Spinal cord (tissue), 10 donors: Measurements from ENCODE around the gene ALOX15. TPM values are rescaled to one million over a fixed set of nuclear protein-coding genes. Genes with fewer than 3 reads are reported as not detected.
"Not testable (repeated sequence)": the region's sequence is repeated elsewhere in the genome, so short reads cannot be mapped to it uniquely, and the experiment has no call there.

Source experiments
- DNase-seq, 6 donors: peaks; one replicate each; pipeline versions ENCODE4 v3.0.0 to v3.0.0-alpha.2; 2013 to 2015; ENCODE audit warnings: low spot score in 6 of 6, low read depth in 4 of 6
- H3K27ac ChIP-seq: one replicate; pipeline ENCODE4 v1.5.1; 2013; ENCODE audit warnings: low read depth, low read length, control low read depth
- H3K27me3 ChIP-seq: one replicate; pipeline ENCODE4 v1.6.1; 2013; ENCODE audit warnings: low read length; ENCODE audit not compliant: control insufficient read depth, insufficient read depth
- H3K36me3 ChIP-seq: one replicate; pipeline ENCODE4 v1.6.1; 2013; ENCODE audit warnings: low read length; ENCODE audit not compliant: control insufficient read depth, insufficient read depth
- H3K4me1 ChIP-seq: one replicate; pipeline ENCODE4 v1.6.1; 2013; ENCODE audit warnings: low read length; ENCODE audit not compliant: control insufficient read depth, insufficient read depth
- H3K4me3 ChIP-seq: one replicate; pipeline ENCODE4 v1.5.1; 2013; ENCODE audit warnings: low read depth, low read length, control low read depth
- H3K9me3 ChIP-seq: one replicate; pipeline ENCODE4 v1.6.1; 2013; ENCODE audit warnings: low read length; ENCODE audit not compliant: control insufficient read depth, insufficient read depth
- WGBS: methylation state at CpG from one replicate; pipeline ENCODE4 v1.1.5; 2013; ENCODE audit warnings: missing lambda C conversion rate; ENCODE audit not compliant: insufficient coverage; 5-methylcytosine and 5-hydroxymethylcytosine counted together
- polyA plus RNA-seq, 2 donors: library from polyadenylated mRNA; unstranded; fragments of 120-200 nt; gene quantifications; one replicate each; pipeline ENCODE4 v1.2.1, GENCODE V29; 2013; ENCODE audit not compliant: insufficient read length in 2 of 2
- total RNA-seq, 2 donors: library from RNA; depleted of rRNA in 1 of 2; stranded (reverse); fragments of 120-200 nt in 1 of 2; fragments of >200 nt in 1 of 2; gene quantifications; one replicate each; pipeline versions ENCODE4 v1.2.3 to v1.2.4, GENCODE V29; 2013 to 2014
- donor health status: healthy.

ALOX15 gene
- total and polyA plus RNA-seq, 4 donors: 3.0 to 16.3 (median 8.7) TPM

DNA sequence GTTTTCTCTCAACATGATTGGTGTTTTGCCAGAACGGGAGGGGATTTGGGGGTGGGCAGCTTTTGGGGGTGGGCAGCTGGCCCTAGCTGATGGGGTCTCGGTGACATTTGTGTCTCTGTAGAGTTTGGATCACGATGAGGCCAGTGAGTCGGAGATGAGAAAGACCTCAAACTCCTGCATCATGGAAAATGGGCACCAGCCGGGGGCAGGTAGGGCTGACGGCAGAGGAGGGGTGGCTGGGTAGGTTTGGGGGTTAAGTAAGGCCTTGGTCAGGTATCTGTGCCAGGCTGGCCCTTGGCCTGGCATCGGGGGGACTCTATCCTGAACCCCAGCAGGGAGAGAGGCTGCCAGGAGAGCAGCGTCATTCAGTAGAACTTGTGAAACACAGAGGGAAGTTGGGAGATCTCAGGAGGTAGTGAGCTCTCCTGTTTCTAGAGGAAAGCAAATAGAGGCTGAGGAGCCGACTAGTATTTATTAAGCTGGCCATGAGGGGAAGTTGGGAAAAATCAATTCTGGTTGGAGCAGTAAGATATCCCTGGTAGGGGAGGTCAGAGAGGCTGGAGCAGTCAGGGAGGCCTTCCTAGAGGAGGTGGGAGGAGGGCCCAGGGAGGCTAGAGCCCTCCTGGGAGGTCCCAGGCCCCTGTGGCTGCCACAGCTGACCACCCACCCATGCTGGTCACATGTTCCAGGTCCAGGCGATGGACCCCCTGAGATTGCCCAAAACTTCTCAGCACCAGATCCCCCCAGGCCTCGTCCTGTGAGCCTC is 49.1 kb downstream of the ALOX15 start:
- Histone ChIP-seq H3K27ac (no peak overlapping the region), H3K4me1 (peaks cover 28% of the 10 kb centered on the region), H3K4me3 (no peak overlapping the region), H3K9me3 (no peaks in the 10 kb centered on the region), H3K27me3 (no peaks in the 10 kb centered on the region), H3K36me3 (peaks cover 26% of the 10 kb centered on the region)
- DNase-seq: no peak
- 87% methylated on average over 11 of the region's 11 CpGs for WGBS

DNA sequence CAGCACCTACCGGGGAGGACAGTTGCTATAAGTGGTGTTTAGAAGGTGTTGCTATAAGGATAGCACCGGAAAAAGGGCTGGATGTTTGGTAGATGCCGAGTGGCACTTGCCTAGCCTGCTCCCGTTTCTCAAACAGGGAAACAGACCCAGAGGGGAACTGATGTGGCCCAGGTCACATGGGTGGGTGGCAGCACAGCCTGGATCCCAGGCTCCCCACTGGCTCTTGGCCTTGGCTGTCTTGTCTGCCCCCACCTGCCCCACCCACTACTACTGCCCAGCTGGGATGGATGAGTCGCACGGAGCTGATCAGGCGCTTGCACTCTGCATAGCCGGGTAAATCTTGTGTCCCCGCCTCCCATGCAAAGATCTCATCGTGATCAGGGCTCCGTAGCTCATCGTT is 49.9 kb downstream of the ALOX15 start:
- WGBS: 82% methylated on average over 12 of the region's 12 CpGs

DNA sequence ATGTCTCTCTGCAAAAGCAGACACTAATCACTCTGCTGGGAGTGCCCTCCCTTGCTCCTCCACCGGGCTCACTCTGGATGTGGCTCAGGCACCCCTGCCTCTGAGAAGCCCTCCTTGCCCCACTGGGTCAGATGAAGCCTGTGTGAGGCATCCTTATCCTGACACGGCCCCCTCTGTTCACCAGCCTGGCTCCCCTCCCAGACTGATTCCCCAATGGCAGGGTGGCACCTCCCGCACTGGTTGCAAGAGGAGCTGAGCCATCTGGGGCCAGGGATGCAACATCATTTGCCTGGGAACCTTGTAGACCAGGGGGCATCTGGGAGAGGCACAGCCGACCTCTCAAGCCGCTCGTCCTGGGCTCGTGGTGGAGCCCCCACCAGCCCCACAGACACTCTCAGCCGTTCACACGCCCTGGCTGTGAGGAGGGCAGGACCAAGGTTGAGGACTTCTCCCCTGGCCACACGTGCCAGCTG is 50.5 kb downstream of the ALOX15 start:
- peaks cover 28% of the 10 kb centered on the region for H3K4me1 ChIP-seq
- H3K27me3 ChIP-seq: no peaks in the 10 kb centered on the region
- DNase-seq: no peak
- WGBS: 75% methylated on average over 10 of the region's 10 CpGs
- H3K4me3 ChIP-seq: no peak overlapping the region
- no peak overlapping the region for H3K27ac ChIP-seq
- no peaks in the 10 kb centered on the region for H3K9me3 ChIP-seq
- peaks cover 16% of the 10 kb centered on the region for H3K36me3 ChIP-seq

More for the DNA sequence above, 49.9 kb downstream of the ALOX15 start:
- Histone ChIP-seq H3K4me3 (no peak overlapping the region), H3K27ac (no peak overlapping the region), H3K4me1 (peaks cover 28% of the 10 kb centered on the region), H3K36me3 (peaks cover 17% of the 10 kb centered on the region), H3K9me3 (no peaks in the 10 kb centered on the region), H3K27me3 (no peaks in the 10 kb centered on the region)
- no peak for DNase-seq

DNA sequence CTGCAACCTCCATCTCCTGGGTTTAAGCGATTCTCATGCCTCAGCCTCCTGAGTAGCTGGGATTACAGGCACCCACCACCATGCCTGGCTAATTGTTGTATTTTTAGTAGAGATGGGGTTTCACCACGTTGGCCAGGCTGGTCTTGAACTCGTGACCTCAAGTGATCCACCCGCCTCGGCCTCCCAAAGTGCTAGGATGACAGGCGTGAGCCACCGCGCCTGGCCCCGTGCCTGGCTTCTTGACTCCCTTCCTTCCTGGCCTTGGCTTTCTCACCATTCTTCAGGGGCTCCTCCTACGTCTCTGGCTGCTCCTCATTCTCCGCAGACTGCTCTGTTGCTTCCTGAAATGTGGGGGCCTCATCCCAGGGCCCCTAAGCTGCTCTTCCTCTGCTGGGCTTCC is 51.4 kb downstream of the ALOX15 start:
- DNase-seq, H3K27me3 ChIP-seq: not testable (repeated sequence)

DNA sequence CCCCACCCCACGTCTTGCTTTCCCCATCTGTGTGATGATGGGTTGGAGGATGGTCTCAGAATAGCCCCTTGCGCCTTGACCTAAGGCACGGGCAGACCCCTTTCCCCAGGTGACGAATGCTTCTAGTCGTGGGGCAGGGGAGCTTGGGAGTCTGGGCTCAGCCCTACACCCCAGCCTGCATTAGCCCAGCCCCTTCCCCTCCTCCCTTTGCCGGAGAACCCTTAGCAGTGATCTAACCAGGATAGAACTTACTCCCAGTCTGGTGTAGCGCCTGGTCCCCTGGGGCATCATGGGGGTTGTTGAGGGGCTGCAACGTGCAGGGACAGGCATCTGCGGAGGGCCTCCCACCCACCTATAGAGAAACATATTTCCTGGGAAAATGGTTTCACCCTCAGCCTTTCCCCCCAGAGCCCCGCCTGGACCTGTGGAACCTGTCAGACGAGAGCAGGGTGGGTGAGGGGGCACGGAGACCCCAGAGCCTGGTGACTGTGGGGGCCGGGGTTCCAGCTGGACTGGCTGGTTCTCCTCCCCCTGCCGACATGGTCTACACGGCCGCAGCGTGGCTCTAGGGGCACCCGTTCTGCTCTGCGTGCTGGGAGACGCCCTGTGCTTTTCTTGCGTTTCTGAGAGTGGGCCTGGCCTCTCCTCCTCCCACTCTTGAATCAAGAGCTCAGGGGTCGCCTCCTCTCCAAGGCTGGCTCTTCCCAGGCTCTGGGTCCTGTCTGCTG is 52.4 kb downstream of the ALOX15 start:
- 88% methylated on average over 18 of the region's 22 CpGs for WGBS
- no peak for DNase-seq
- Histone ChIP-seq H3K9me3 (no peaks in the 10 kb centered on the region), H3K36me3 (peaks cover 10% of the 10 kb centered on the region), H3K27me3 (peaks cover 11% of the 10 kb centered on the region), H3K4me3 (no peak overlapping the region), H3K27ac (no peak overlapping the region), H3K4me1 (peaks cover 26% of the 10 kb centered on the region)

More for the DNA sequence above, 51.4 kb downstream of the ALOX15 start:
- H3K36me3 ChIP-seq, H3K9me3 ChIP-seq, H3K27ac ChIP-seq, H3K4me3 ChIP-seq: not testable (repeated sequence)
- peaks cover 30% of the 10 kb centered on the region for H3K4me1 ChIP-seq
- 90% methylated on average over 9 of the region's 11 CpGs for WGBS

DNA sequence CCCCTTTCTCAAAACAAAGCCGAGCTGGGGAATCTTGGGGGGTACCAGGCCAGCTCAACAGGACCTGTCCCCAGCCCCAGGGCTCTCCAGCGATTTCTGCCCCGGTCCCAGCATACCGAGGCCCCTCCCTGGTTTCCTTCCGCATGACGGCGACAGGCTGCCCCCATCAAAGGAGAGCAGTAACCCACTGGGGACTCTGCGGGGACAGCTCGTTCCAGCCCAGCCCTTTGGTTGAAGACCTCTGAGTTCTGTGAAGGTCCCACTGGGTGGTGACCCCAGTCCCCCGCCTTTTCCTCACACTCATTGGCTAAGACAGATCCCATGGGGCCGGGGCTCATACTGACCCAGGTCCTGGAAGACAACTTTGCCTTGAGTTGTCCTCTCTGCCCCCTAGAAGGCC is 53.1 kb downstream of the ALOX15 start:
- no peak overlapping the region for H3K4me3 ChIP-seq

DNA sequence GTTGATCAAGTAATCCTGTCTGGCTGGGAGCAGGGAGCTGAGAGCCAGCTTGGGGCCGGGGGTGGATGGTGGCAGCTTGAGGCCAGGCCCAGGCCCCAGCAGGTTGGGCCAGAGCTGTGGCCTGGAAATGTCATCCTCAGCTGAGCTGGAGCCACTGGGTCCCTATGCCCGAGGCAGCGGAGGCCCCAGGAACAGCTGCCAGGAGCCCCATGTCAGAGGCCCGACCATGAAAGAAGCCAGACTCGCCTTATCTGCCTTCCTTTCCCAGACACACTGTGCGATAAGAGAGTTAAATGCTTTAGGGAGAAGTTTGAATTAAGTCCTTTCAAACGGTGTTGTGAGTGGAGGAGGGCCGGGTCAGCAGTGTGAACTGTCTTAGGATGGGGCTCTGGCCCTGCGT is 53.7 kb downstream of the ALOX15 start:
- WGBS: 75% methylated on average over 4 of the region's 9 CpGs
- Histone ChIP-seq H3K27me3 (peaks cover 16% of the 10 kb centered on the region), H3K4me3 (no peak overlapping the region), H3K4me1 (peaks cover 26% of the 10 kb centered on the region), H3K9me3 (no peaks in the 10 kb centered on the region), H3K36me3 (peaks cover 5% of the 10 kb centered on the region), H3K27ac (no peak overlapping the region)
- no peak for DNase-seq

More for the DNA sequence above, 53.1 kb downstream of the ALOX15 start:
- Histone ChIP-seq H3K9me3 (no peaks in the 10 kb centered on the region), H3K36me3 (peaks cover 7% of the 10 kb centered on the region), H3K4me1 (peaks cover 32% of the 10 kb centered on the region), H3K27ac (no peak overlapping the region), H3K27me3 (peaks cover 16% of the 10 kb centered on the region)
- WGBS: 73% methylated on average over 10 of the region's 11 CpGs
- DNase-seq: no peak

DNA sequence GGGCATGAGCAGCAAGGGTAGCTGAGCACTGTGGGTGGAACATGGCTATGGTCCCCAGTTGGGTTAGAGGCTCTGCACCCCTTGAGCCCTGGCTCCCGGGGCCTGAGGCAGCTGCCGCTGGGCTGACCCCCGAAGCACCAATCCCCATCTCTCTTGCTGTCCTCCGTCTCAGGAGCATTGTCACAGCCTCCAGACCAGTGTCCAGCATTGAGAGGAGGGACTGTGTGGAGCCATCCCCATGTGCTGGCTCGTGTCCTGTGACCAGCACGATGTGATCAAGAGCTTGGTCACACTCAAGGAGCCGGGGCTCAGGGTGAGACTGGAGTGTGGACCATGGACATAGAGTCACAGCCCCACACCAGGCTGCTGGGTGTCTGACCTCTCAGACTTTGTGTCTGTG is 54.3 kb downstream of the ALOX15 start:
- Histone ChIP-seq H3K27ac (no peak overlapping the region), H3K9me3 (no peaks in the 10 kb centered on the region), H3K36me3 (peaks cover 2% of the 10 kb centered on the region), H3K4me3 (no peak overlapping the region), H3K4me1 (peaks cover 24% of the 10 kb centered on the region), H3K27me3 (peaks cover 16% of the 10 kb centered on the region)
- 95% methylated on average over 7 of the region's 7 CpGs for WGBS
- no peak for DNase-seq

DNA sequence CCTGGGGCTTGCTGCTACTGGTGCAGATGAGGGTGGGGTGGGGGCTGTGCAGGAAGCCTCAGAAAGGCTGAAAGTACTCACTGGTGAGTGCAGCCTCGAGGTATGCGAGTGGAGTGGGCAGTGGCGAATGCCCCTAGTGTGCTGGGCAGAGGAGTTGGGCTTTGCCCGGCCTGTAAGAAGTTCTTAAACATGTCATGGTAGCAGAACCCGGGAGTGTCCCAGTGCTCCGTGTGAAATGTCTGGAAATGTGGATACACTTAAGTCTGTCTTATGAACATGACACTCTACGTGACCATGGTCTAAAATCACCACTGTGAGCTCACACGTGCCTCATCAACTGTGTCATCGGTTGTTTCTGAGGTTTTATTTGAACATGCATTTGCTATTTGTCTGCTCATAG is 55.4 kb downstream of the ALOX15 start:
- H3K27ac ChIP-seq: no peak overlapping the region
- peaks cover 18% of the 10 kb centered on the region for H3K4me1 ChIP-seq
- no peaks in the 10 kb centered on the region for H3K9me3 ChIP-seq
- H3K4me3 ChIP-seq: no peak overlapping the region
- DNase-seq: no peak
- 83% methylated on average over 8 of the region's 9 CpGs for WGBS
- H3K27me3 ChIP-seq: peaks cover 16% of the 10 kb centered on the region
- H3K36me3 ChIP-seq: peaks cover 2% of the 10 kb centered on the region
